ENCODE data around the gene EVA1C.
"Not testable (repeated sequence)": the region's sequence is repeated elsewhere in the genome, so short reads cannot be mapped to it uniquely, and the experiment has no call there.

The EVA1C gene

GRCh38 chr21:32390537-32391224 lies 21.8 kb upstream of the EVA1C start:
- not testable (repeated sequence) for DNase-seq (ENCODE audit: low spot score)

- no peak for DNase-seq (ENCODE audit: low spot score)
These were observed 20.8 kb upstream of the EVA1C start for GRCh38 chr21:32391755-32392154.

GRCh38 chr21:32392299-32392879 lies 20.1 kb upstream of the EVA1C start:
- no peak for DNase-seq (ENCODE audit: low spot score)

- DNase-seq (ENCODE audit: low spot score): peak; percentile 95
These were observed 19.4 kb upstream of the EVA1C start, which contains the start of gene URB1 for GRCh38 chr21:32392880-32393676. Gene URB1 (minus strand): TSS chr21:32393012. CDS start chr21:32392910, 102 bp downstream.

- DNase-seq (ENCODE audit: low spot score): no peak
These were observed 18.9 kb upstream of the EVA1C start for GRCh38 chr21:32393677-32394001.

- DNase-seq (ENCODE audit: low spot score): peak; percentile 78
These were observed 9.2 kb upstream of the EVA1C start for GRCh38 chr21:32403201-32403777.

- DNase-seq (ENCODE audit: low spot score): no peak
These were observed 6.1 kb upstream of the EVA1C start for GRCh38 chr21:32406405-32406804.

GRCh38 chr21:32410291-32410690 lies 2.2 kb upstream of the EVA1C start:
- DNase-seq (ENCODE audit: low spot score): no peak

GRCh38 chr21:32410916-32411315 lies 1.6 kb upstream of the EVA1C start:
- DNase-seq (ENCODE audit: low spot score): no peak

GRCh38 chr21:32411350-32412161 lies 950 bp upstream of the EVA1C start:
- peak; percentile 75 for DNase-seq (ENCODE audit: low spot score)

- DNase-seq (ENCODE audit: low spot score): no peak
These were observed 554 bp downstream of the EVA1C start for GRCh38 chr21:32413015-32413504.

- DNase-seq (ENCODE audit: low spot score): peak; percentile 18
These were observed 1.4 kb downstream of the EVA1C start for GRCh38 chr21:32413697-32414578.

GRCh38 chr21:32414579-32415358 lies 2.3 kb downstream of the EVA1C start:
- DNase-seq (ENCODE audit: low spot score): peak; percentile 39

GRCh38 chr21:32415451-32416398 lies 3.2 kb downstream of the EVA1C start:
- no peak for DNase-seq (ENCODE audit: low spot score)

- no peak for DNase-seq (ENCODE audit: low spot score)
These were observed 5.6 kb downstream of the EVA1C start for GRCh38 chr21:32418146-32418545.

- no peak for DNase-seq (ENCODE audit: low spot score)
These were observed 9.6 kb downstream of the EVA1C start for GRCh38 chr21:32422064-32422463.

GRCh38 chr21:32423320-32424190 lies 11.0 kb downstream of the EVA1C start:
- DNase-seq (ENCODE audit: low spot score): peak; percentile 75

- no peak for DNase-seq (ENCODE audit: low spot score)
These were observed 11.7 kb downstream of the EVA1C start for GRCh38 chr21:32424191-32424535.

All from AG08396 (cell line).